ENCODE data around the gene FLOT1.

The FLOT1 gene

GRCh38 chr6:30742316-30743098 is at the start of gene FLOT1:
FLOT1 (minus strand) TSS chr6:30742687; CDS start chr6:30742189, 498 bp downstream.
- Histone ChIP-seq H3K4me2 (peak within 1 kb of the TSS; percentile 98), H3K4me3 (IDR thresholded peaks at IDR 0.05; ENCODE audit: insufficient read depth, low read depth, low read length) (no peak within 1 kb of the TSS), H3K9ac (peak within 1 kb of the TSS; percentile 40; the same call in 1 of the 2 replicates), H4K20me1 (ENCODE audit: insufficient read depth) (no peaks in the 10 kb centered on the region), H3K27me3 (ENCODE audit: insufficient read depth, low read depth) (no peaks in the 10 kb centered on the region), H3K36me3 (ENCODE audit: insufficient read depth) (no peaks in the 10 kb centered on the region), H3K4me1 (ENCODE audit: low read depth, poor library complexity, severe bottlenecking) (peaks cover 33% of the 10 kb centered on the region), H3K79me2 (ENCODE audit: insufficient read depth, low read depth) (no peaks in the 10 kb centered on the region), H3K27ac (no peak within 1 kb of the TSS), H2AFZ (ENCODE audit: low read depth) (peak within 1 kb of the TSS; percentile 89)
- TF ChIP-seq CTCF (conservative IDR thresholded peaks at IDR 0.05; ENCODE audit: low read depth, low read length), result no peak

- Histone ChIP-seq H4K20me1 (ENCODE audit: insufficient read depth) (no peaks in the 10 kb centered on the region), H3K27me3 (ENCODE audit: insufficient read depth, low read depth) (no peaks in the 10 kb centered on the region), H3K4me1 (ENCODE audit: low read depth, poor library complexity, severe bottlenecking) (no peaks in the 10 kb centered on the region), H3K9ac (no peak overlapping the region), H3K79me2 (ENCODE audit: insufficient read depth, low read depth) (no peaks in the 10 kb centered on the region), H3K36me3 (ENCODE audit: insufficient read depth) (no peaks in the 10 kb centered on the region), H3K4me2 (no peak overlapping the region), H2AFZ (ENCODE audit: low read depth) (no peak overlapping the region), H3K4me3 (IDR thresholded peaks at IDR 0.05; ENCODE audit: insufficient read depth, low read depth, low read length) (no peak overlapping the region), H3K27ac (no peak overlapping the region)
- TF ChIP-seq CTCF (conservative IDR thresholded peaks at IDR 0.05; ENCODE audit: low read depth, low read length), result no peak
These were observed 48.4 kb upstream of the FLOT1 start for GRCh38 chr6:30790724-30791383.

GRCh38 chr6:30789606-30790005 is 47.1 kb upstream of the FLOT1 start:
- TF ChIP-seq CTCF (conservative IDR thresholded peaks at IDR 0.05; ENCODE audit: low read depth, low read length), result no peak
- no peak overlapping the region for H2AFZ ChIP-seq (ENCODE audit: low read depth)
- no peak overlapping the region for H3K9ac ChIP-seq
- no peaks in the 10 kb centered on the region for H3K4me1 ChIP-seq (ENCODE audit: low read depth, poor library complexity, severe bottlenecking)
- H3K36me3 ChIP-seq (ENCODE audit: insufficient read depth), result no peaks in the 10 kb centered on the region
- no peaks in the 10 kb centered on the region for H3K79me2 ChIP-seq (ENCODE audit: insufficient read depth, low read depth)
- H3K27me3 ChIP-seq (ENCODE audit: insufficient read depth, low read depth), result no peaks in the 10 kb centered on the region
- no peaks in the 10 kb centered on the region for H4K20me1 ChIP-seq (ENCODE audit: insufficient read depth)
- H3K4me2 ChIP-seq, result no peak overlapping the region
- H3K27ac ChIP-seq, result no peak overlapping the region
- no peak overlapping the region for H3K4me3 ChIP-seq (IDR thresholded peaks at IDR 0.05; ENCODE audit: insufficient read depth, low read depth, low read length)

- Histone ChIP-seq H3K27me3 (ENCODE audit: insufficient read depth, low read depth) (no peaks in the 10 kb centered on the region), H3K4me2 (no peak overlapping the region), H2AFZ (ENCODE audit: low read depth) (no peak overlapping the region), H3K27ac (no peak overlapping the region), H3K4me1 (ENCODE audit: low read depth, poor library complexity, severe bottlenecking) (no peaks in the 10 kb centered on the region), H3K36me3 (ENCODE audit: insufficient read depth) (no peaks in the 10 kb centered on the region), H3K4me3 (IDR thresholded peaks at IDR 0.05; ENCODE audit: insufficient read depth, low read depth, low read length) (no peak overlapping the region), H3K9ac (no peak overlapping the region), H3K79me2 (ENCODE audit: insufficient read depth, low read depth) (no peaks in the 10 kb centered on the region), H4K20me1 (ENCODE audit: insufficient read depth) (no peaks in the 10 kb centered on the region)
- TF ChIP-seq CTCF (conservative IDR thresholded peaks at IDR 0.05; ENCODE audit: low read depth, low read length), result no peak
These were observed 45.5 kb upstream of the FLOT1 start for GRCh38 chr6:30787954-30788353.

Measured in KMS-11 (cell line).